ENCODE results near the gene RBMS2. TPM values are rescaled to one million over a fixed set of nuclear protein-coding genes. Genes with fewer than 3 reads are reported as not detected.
"Not testable (repeated sequence)": the region's sequence is repeated elsewhere in the genome, so short reads cannot be mapped to it uniquely, and the experiment has no call there.

Gene RBMS2, protein sequence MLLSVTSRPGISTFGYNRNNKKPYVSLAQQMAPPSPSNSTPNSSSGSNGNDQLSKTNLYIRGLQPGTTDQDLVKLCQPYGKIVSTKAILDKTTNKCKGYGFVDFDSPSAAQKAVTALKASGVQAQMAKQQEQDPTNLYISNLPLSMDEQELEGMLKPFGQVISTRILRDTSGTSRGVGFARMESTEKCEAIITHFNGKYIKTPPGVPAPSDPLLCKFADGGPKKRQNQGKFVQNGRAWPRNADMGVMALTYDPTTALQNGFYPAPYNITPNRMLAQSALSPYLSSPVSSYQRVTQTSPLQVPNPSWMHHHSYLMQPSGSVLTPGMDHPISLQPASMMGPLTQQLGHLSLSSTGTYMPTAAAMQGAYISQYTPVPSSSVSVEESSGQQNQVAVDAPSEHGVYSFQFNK
- 18.1 TPM for total RNA-seq

DNA sequence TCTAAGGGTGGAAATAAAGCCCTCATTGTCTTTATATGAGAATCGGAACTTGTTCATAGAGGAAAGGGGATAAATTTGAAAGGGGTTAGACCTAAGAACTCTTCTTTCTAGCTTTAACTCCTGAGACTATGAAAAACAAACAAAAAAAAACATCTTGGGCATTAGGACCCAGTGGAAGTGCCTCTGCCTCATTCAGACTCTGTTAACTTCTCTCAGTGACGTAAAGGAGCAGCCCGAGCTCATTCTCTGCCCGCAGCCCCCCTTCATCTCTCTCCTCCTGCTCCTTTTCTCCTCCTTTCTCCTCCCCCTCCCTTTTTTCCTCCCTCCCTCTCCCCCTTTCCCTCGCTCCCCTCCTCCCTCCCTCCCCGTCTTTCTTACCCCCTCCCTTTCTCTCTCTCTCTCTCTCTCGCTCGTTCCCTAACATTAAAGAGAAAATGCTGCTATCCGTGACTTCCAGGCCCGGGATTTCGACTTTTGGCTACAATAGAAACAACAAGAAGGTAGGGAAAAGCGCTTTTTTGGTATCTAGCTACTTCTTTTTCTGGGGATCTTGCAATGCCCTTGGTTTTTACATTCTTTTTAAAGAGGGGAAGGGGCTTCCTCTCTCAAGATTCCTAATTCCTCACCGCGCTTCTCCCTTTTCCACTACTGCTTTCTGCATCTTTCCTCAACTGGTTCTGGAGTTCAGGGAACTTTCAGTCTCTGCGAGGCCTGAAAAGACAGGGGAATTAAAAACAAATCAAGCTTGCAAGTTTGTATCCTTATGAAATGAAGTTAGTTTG is at the start of gene RBMS2:
Gene RBMS2 (plus strand): TSS at position 231 of the 782 bp plus-strand sequence. CDS start 204 bp downstream, at position 435.
- peak; percentile 97 for DNase-seq

DNA sequence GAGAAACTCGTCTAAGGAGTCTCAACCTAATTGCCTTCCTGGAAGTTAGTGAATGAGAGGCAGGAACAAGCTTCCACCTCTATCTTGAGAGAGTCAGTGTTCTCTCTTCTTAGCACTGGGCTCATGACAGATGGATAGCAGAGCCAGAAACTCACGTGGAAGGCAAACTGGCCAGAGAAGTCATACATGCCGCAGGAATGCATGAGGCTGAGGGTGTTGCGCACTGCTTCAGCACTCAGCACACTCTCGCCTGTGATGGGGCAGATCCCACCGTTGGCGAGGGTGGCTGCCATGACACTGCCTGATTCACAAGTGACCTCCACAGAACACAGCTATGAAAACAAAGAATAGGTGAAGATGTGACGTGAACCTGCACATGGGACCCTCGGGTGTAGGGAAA is 47.2 kb upstream of the RBMS2 start:
- DNase-seq = no peak

DNA sequence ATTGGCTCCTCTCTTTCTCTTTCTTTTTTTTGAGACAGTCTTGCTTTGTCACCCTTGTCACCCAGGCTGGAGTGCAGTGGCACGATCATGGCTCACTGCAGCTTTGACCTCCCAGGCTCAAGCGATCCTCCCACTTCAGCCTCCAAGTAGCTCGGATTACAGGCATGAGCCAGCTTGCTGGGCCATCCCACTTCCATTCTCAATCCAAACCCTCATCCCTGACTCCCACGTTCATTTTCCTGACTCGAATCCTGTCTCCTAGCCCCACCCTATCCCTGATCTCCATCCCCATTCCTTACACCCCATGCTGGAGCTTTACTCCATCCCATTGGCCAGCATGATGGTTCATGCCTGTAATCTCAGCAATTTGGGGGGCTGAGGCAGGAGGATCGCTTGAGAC is 45.5 kb upstream of the RBMS2 start:
- DNase-seq = no peak

DNA sequence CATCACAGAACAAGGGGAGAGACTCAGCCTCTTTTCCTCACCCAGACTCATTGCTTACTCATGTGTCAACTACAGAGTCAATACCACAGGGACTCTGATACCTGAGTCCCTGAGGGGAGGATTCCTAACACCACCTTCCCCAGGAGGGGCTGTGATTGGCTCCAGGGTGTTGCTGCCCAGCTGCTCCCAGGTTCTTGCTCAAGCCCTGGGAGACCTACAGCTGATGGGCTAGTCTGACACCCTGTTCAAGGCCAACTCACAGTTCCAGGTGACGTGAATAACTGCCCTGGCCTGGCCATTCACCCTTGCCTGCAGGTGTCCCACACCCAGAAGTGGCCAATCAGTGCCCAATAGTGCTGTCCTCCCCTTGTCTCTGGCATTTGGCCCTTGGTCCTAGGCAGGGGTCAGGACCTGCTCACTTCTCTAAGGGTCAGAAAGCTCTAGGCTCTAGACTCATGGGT is 44.6 kb upstream of the RBMS2 start:
- no peak for DNase-seq

DNA sequence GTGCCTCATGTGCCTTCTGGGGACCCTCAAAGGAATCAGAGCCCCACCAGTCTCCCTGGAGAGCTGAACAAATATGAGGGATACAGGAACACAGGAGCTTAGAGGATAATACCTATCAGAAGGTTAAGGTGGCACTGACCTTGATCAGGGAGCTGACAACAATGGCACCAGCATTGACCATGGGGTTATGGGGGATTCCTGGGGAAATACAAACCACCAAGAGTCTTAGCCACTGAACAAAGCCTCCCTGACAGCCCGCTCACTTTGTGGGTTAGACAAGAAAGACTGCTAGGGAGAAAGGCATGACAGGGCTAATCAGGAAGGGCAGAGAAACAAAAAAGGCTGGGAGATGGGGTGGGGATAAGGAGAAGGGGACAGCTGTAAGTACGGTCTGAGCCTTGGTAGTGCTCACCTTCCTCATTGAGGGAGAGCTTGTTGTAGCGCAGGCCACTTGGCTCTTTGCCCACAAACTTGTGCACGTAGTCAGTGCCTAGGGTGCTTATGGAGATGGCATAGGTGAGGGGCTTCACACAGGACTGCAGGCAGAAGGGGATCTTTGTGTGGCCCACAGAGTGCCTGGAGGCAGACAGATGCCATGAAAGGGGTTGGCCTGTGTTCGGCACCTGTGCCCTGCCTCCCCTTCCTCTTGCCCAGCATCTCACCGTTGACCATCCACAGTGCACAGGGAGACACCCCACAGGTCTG is 43.9 kb upstream of the RBMS2 start:
- DNase-seq = no peak

DNA sequence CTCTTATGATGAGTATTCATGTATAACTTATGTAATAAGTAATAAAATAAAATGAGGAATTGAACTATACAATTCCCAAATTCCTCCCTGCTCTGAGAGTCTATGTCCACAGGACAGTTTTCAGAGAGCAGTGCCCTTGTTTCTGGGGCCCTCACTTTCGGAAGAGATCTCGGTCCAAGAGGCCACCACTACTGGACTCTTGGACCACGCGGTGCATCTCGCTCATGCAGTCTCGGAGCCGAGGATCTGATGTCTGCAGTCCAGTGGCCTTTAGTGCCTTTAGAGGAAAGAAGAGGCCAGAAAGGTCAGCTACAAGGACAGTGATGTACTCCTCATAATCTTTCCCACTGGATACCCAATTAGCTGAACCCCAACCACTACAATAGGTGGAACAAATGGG is 42.0 kb upstream of the RBMS2 start:
- DNase-seq = no peak

DNA sequence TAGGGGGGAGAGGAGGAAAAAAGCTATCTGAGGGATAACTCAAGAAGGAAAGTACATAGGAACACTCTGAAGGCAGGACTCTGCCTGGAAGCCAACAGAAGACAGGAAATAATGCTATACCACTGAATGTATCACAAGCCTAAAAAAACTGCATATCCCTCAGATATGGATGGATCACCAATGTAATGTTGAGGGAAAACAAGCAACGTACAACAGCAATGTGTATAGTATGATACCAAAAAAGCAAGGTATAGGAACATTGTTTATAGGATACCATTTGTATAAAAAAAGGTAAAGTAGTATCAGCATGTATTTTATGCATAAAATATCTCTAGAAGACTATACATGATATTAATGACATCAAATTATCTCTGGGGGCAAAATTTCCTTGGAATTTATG is 37.1 kb upstream of the RBMS2 start:
- no peak for DNase-seq

DNA sequence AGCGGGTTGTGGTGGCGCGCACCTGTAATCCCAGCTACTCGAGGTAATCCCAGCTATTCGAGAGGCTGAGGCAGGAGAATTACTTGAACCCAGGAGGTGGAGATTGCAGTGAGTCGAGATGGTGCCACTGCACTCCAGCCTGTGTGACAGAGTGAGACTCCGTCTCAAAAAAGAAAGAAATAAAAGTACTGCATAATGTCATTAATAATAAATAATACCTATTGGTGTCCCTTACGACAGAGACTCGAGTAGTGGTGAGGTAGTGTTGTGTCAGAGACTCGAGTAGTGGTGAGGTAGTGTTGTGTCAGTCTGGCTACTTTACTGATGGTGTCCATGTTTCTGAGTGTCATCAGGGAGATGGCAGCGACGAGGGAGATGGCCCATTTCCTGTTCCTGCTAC is 34.9 kb upstream of the RBMS2 start:
- no peak for DNase-seq

DNA sequence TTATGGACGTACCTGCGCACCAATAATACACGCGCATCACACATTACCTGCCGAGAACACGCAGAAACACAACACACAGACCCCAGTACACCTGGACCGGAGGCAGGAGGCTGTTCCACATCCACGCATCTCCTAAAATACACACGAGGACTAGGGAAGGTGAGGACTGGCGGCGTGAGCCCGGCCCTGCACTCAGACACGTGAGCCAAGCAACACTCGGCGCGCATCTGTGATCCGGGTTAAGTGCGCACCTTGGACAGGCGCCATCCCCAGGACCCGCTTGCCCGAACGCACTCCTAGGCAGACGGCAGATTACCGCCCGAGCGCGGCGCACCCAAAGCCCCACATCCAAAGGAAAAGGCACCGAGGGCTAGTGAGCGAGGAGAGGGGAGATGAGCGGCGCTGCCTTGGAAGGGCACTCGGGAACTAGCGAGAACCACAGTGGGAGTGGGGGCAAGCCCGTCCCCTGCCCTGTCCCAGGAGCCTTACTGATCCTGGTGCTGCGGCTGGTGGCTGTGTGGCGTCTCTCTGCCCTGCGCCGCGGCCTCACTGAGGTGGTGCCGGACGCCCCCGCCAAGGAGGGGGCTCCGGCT is 34.1 kb upstream of the RBMS2 start:
- DNase-seq = peak; percentile 40

DNA sequence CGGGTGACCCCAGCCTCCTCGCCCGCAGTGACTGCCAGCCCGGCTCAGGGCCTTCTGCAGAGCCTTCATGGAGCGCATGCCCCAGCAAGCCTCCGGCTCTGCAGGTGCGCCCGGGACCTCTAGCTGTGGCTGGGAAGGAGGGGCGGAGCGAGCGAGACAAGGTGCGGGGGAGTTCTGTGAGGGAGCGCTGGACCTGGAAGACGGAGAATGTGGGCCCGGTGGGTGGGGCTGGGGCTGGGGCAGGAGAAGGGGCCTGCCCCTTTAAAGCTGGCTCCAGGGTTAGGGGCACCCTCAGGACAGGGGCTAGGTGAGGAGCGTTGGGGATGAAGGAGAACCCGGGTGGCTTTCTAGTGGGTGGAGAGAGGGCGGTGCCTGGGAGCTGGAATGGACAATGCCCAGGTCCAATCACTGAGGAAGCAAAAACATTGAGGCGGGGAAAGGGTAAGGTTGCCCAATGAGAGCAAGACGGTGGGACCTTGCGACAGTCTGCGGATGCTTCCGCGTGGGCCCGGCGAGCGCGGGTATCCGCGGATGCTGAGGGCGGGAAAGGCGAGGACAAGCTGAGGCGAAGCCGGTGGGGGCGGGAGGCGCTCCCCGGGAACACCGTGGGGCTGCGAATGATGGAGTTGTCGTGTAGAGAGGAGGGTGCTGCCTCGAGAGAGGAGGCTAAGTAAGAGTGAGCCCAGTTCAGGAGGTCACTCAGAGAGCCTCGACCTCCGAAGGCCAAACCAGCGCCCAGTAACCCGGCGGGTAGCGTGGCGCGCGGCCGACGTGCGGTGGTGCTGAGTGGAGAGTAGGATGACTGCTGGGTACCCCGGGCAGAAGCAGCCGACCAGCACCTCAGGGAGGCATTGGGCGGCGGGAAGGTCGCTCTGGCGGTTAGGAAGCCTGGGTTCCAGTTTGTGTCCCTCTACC is 33.3 kb upstream of the RBMS2 start, which contains the start of gene GLS2:
Gene GLS2 (minus strand): TSS at position 121 of the 915 bp plus-strand sequence. CDS start 43 bp downstream, at position 78.
- DNase-seq = peak; percentile 81

DNA sequence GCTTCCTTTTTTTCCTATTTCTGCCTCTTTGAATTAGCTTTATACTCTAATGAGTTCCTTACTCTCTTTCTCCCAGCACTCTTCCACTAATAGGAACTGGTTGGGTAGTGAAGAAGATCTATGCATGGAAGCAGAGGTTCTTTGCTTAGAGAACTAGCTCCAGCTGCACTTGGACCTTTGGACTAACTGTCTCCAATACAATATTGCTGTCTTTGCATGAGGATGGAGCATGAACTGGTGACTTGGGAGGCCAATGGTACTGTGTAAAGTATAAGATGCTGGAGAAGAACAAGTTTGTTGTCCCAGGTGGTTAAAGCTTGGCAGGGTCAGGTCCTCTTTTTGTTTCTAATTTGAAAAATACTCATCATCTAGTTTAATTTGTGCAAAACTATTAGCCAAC is 31.3 kb upstream of the RBMS2 start:
- no peak for DNase-seq

DNA sequence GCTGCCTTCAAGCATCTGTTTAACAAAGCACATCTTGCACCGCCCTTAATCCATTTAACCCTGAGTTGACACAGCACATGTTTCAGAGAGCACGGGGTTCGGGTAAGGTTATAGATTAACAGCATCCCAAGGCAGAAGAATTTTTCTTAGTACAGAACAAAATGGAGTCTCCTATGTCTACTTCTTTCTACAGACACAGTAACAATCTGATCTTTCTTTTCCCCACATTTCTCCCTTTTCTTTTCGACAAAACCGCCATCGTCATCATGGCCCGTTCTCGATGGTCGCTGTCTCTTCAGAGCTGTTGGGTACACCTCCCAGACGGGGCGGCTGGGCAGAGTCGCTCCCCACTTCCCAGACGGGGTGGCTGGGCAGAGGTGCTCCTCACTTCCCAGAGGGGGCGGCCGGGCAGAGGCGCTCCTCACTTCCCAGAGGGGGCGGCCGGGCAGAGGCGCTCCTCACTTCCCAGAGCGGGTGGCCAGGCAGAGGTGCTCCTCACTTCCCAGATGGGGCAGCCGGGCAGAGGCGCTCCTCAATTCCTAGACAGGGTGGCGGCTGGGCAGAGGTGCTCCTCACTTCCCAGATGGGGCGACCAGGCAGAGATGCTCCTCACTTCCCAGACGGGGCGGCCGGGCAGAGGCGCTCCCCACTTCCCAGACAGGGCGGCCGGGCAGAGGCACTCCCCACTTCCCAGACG is 28.1 kb upstream of the RBMS2 start:
- DNase-seq = not testable (repeated sequence)

DNA sequence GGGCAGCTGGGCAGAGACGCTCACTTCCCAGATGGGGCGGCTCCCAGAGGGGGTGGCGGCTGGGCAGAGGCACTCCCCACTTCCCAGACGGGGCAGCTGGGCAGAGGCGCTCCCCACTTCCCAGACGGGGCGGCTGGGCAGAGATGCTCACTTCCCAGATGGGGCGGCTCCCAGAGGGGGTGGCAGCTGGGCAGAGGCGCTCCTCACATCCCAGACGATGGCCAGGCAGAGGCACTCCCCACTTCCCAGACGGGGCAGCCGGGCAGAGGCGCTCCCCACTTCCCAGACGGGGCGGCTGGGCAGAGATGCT is 27.6 kb upstream of the RBMS2 start:
- not testable (repeated sequence) for DNase-seq

DNA sequence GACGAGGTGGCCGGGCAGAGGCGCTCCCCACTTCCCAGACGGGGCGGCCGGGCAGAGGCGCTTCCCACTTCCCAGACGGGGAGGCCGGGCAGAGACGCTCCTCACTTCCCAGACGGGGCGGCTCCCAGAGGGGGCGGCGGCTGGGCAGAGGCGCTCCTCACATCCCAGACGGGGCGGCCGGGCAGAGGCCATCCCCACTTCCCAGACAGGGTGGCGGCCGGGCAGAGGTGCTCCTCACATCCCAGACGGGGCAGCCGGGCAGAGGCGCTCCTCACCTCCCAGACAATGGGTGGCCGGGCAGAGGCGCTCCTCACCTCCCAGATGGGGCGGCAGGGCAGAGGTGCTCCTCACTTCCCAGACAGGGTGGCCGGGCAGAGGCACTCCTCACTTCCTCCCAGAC is 27.1 kb upstream of the RBMS2 start:
- DNase-seq = not testable (repeated sequence)

DNA sequence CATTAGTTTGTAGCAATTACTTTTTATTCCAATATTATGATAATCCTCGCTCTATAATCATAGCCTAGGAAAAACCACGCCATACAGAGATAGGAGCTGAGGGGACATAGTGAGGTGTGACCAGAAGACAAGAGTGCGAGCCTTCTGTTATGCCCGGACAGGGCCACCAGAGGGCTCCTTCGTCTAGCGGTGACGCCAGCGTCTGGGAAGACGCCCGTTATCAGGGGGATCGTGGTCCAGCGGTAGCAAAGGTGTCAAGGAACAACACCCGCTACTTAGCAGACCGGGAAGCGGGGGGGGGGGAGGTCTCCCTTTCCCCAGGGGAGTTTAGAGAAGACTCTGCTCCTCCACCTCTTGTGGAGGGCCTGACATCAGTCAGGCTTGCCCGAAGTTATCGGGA is 24.9 kb upstream of the RBMS2 start:
- peak; percentile 20 for DNase-seq

DNA sequence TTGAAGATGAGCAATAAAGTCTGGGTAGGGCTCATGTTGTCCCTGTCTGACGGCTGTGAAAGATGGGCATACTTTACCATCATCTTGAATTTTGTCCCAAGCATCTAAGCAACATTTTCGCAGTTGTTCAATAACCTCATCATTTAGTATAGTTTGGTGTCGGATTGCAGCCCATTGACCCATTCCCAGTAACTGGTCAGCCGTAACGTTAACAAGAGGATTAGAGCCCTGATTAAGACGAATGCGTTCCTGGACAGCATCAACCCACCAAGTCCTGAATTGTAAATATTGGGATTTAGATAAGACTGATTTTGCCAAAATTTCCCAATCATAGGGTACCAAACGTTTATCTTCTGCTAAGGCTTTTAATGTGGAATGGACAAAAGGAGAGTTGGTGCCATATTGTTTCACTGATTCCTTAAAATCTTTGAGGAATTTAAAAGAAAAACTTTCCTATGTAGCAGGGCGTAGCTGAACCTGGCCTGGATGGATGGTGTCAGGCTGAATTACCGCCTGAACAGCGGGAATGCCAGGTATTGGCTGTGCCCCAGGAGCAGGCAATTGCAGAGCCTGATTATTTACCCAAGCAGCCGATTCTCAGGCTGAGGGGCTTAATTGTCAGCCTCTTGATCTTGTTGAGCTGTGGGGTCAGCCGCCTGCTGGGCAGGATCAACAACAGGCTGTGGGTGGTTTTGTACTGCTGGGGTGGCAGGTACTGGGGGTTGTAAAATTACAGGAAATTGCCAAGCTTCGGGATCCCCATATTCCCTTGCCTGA is 23.3 kb upstream of the RBMS2 start:
- DNase-seq = not testable (repeated sequence)

DNA sequence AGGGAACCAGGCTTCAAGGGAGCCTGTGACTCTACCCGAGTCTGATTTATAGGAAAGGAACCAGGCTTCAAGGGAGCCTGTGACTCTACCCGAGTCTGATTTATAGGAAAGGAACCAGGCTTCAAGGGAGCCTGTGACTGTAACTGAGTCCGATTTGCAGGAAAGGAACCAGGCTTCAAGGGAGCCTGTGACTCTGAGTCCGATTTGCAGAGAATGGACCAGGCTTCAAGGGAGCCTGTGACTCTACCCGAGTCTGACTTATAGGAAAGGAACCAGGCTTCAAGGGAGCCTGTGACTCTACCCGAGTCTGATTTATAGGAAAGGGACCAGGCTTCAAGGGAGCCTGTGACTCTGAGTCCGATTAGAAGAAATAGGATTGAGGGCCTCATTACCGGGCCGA is 22.2 kb upstream of the RBMS2 start:
- not testable (repeated sequence) for DNase-seq

DNA sequence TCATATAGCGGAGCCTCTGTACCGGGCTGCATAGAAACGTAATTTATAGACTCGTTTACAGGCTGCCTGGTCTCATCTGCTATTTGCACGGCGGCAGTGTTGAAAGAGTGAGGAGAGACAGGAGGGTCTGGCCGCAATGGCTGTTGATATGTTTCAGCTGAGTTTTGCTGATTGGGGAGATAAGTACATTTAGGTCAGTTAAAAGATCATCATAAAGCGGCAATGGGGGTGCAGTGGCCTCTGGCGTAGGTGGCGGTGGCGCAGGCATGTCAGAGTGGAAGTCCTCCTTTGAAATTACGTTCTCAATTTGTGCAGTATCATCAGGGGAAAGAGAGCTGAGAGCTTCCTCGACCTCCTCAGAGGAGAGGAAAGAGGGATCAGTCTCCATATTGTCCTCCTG is 21.7 kb upstream of the RBMS2 start:
- DNase-seq = not testable (repeated sequence)

DNA sequence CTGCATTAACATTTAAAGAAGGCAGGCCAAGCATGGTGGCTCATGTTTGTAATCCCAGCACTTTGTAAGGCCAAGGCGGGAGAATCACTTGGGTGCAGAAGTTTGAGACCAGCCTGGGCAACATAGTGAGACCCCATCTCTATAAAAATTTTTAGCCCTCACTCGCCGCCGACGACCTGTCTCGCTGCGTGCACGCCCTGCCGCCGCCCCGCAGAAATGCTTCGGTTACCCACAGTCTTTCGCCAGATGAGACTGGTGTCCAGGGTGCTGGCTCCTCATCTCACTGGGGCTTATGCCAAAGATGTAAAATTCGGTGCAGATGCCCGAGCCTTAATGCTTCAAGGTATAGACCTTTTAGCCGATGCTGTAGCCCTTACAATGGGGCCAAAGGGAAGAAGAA is 10.8 kb upstream of the RBMS2 start:
- DNase-seq = no peak

DNA sequence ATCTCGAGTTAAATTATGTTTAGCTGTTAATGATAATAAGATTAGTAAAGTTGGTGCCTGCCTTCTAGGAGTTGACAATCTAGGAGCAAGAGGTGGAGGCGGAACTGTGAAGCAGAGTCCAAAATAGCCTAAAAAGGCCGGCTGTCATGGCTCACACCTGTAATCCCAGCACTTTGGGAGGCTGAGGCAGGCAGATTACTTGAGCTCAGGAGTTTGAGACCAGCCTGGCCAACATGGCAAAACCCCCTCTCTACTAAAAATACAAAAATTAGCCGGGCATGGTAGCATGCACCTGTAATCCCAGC is 7.7 kb upstream of the RBMS2 start:
- not testable (repeated sequence) for DNase-seq
